Brain microvascular endothelial cell (primary cell): ENCODE results near the gene ASCC3.
A peak's percentile ranks its signal among the peaks of the same experiment; 100 is the strongest.

Experiments
- DNase-seq: peaks from one replicate; pipeline ENCODE4 v3.0.0-alpha.2; 2020
- H3K27ac ChIP-seq: fragments of 250-450 bp; sonication (Bioruptor Pico); 2 replicates; pipeline ENCODE4 v1.5.1; 2020; ENCODE audit warnings: mild to moderate bottlenecking, moderate library complexity
- H3K27me3 ChIP-seq: fragments of 250-450 bp; sonication (Bioruptor Pico); replicated peaks from 2 replicates; pipeline ENCODE4 v1.5.1; 2020; ENCODE audit warnings: mild to moderate bottlenecking
- H3K36me3 ChIP-seq: fragments of 250-450 bp; sonication (Bioruptor Pico); replicated peaks from 2 replicates; pipeline ENCODE4 v1.5.1; 2020; ENCODE audit warnings: mild to moderate bottlenecking
- H3K4me3 ChIP-seq: 2 replicates; pipeline ENCODE4 v1.5.1; 2011; ENCODE audit warnings: low read depth, mild to moderate bottlenecking, control low read depth, low read length, moderate library complexity
- CTCF ChIP-seq: IDR thresholded peaks from 2 replicates; pipeline ENCODE4 v1.5.1; 2011; ENCODE audit warnings: low read depth, mild to moderate bottlenecking, moderate library complexity, low read length, control low read depth, inconsistent platforms; ENCODE audit errors: missing control alignments
- in situ Hi-C: cut with HindIII; loops from 2 replicates; pipeline ENCODE4 v1.10.0; 2017; ENCODE audit warnings: low sequenced_read_pairs, low pct_ligation_motif_present

ASCC3 gene

DNA sequence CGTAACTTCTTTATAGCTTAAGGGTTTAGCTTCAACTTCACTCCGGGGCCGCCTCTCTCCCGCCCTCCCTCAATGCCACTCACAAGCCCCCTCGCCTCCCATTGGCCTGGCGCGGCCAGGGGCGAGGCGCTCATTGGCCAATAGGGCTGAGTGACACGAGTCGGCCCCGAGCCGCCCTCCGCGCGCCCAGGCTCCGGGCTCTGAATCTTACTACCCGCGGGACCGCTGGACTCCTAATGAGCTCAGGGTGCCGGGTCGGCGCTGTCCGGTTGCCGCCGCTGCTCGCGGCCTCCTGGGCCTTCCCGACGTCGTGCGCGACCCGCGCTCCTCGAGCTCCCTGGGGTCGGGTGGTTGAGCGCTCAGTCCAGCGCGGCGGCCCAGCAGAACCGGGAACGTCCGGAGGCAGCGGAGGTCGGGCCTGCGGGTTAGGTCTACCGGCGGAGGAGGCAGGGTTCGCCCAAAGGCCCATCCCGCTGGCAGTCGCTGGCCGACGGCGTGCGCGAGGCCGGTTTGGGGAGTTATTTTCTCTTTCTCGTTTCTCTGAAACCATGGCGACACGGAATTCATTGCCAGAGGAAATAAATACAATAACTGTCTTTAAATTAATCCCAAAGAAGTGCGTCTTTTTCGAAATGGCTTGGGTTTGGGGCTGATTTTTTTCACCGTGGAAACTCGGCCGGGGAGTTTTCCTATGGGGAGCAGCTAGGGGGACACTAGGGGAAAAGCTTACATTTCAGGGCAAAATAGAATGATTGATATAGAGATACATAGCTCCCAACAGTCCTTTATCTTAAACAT lies 416.0 kb downstream of the ASCC3 start, which contains the start of gene SIM1:
SIM1 (minus strand) TSS at position 19 of the 798 bp plus-strand sequence. CDS start 1,453 bp downstream, outside the sequence.
- TF ChIP-seq CTCF, result no peak
- peak within 1 kb of the TSS; percentile 40 for H3K4me3 ChIP-seq
- no peaks in the 10 kb centered on the region for H3K36me3 ChIP-seq
- in situ Hi-C loops, result loop anchor here (25.0 kb wide), 1 partner anchor 853 kb away; the partner anchor contains the start of gene PRDM13
- H3K27me3 ChIP-seq, result peaks cover 95% of the 10 kb centered on the region
- H3K27ac ChIP-seq, result no peak within 1 kb of the TSS
- DNase-seq, result peak; percentile 43

DNA sequence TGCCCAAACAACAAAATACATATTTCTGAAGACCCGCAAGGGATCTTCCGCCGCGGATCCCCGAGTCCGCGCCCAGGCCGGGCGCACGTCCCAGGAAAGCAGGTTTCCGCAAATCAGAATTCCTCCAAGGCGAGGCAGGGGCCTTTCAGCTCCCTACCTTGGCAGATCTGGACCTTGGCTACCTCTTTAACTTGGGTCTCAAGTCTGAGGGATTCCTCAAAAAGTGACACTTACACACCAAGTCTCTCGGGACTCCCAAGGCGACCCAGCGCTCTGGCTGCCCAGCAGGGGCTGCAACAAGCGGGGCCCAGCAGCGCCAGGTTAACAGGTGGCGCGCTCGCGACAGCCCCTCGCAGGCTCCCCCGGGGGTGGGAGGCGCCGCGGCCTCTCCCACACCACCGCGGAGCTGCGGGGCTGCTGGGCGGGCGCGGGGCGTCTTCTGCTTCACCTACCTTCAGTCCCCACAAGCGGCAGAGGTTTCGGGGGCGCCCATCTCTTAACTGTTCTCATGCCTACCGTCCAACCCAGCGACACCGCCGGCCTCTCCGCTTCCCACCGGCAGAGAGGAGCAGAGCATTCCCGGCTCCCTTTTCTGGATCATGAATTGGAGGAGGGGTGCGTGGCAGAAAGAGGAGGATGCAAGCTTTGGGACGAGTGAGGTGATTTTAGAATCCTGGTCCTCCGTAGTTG lies 416.8 kb downstream of the ASCC3 start:
- in situ Hi-C loops, result loop anchor here (25.0 kb wide), 1 partner anchor 852 kb away; the partner anchor contains the start of gene PRDM13
- Histone ChIP-seq H3K36me3 (no peaks in the 10 kb centered on the region), H3K4me3 (peak overlapping the region; percentile 40)

DNA sequence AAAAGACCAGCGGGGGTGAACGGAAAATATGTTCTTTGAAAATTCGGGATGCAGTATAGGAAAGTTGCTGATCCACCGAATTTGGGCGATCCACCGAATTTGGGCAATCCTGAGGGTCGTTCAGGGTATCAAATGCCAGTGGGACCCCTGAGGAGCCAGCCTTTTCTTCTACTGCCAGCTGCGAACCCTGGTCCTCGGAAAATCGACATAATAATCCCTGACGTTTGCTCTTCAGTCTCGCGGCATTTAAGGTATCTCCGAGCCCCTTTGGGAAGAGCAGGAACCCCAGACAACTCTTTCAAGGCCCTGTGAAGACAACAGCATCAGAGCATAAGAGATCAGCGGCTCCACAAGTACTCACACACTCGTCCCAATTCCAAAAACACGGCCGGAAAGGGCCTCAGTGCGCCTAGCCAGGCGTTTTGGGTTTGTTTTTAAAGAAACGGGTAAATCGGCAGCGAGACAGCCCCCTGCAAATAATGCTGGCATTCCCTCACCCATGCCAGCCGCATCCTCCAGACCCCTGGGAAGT lies 417.4 kb downstream of the ASCC3 start:
- H3K27ac ChIP-seq, result no peak overlapping the region
- no peak overlapping the region for H3K4me3 ChIP-seq
- TF ChIP-seq CTCF, result no peak
- DNase-seq, result no peak
- no peaks in the 10 kb centered on the region for H3K36me3 ChIP-seq
- peaks cover 95% of the 10 kb centered on the region for H3K27me3 ChIP-seq
- in situ Hi-C loops, result loop anchor here (25.0 kb wide), 1 partner anchor 851 kb away; the partner anchor contains the start of gene PRDM13

More for the DNA sequence above, 416.8 kb downstream of the ASCC3 start:
- Histone ChIP-seq H3K27ac (no peak overlapping the region), H3K27me3 (peaks cover 95% of the 10 kb centered on the region)
- DNase-seq, result no peak
- TF ChIP-seq CTCF, result no peak

GRCh38 chr6:100462706-100463629 lies 418.2 kb downstream of the ASCC3 start:
- in situ Hi-C loops, result loop anchor here (25.0 kb wide), 1 partner anchor 851 kb away; the partner anchor contains the start of gene PRDM13
- peaks cover 95% of the 10 kb centered on the region for H3K27me3 ChIP-seq
- H3K27ac ChIP-seq, result no peak overlapping the region
- H3K4me3 ChIP-seq, result no peak overlapping the region
- no peak for TF ChIP-seq CTCF
- no peaks in the 10 kb centered on the region for H3K36me3 ChIP-seq
- DNase-seq, result no peak
